ENCODE results near the gene DENND2D. TPM values are rescaled to one million over a fixed set of nuclear protein-coding genes. Genes with fewer than 3 reads are reported as not detected.

The DENND2D gene
- total RNA-seq, 2 donors from 2014 or later: 62.4 to 126 TPM

DNA sequence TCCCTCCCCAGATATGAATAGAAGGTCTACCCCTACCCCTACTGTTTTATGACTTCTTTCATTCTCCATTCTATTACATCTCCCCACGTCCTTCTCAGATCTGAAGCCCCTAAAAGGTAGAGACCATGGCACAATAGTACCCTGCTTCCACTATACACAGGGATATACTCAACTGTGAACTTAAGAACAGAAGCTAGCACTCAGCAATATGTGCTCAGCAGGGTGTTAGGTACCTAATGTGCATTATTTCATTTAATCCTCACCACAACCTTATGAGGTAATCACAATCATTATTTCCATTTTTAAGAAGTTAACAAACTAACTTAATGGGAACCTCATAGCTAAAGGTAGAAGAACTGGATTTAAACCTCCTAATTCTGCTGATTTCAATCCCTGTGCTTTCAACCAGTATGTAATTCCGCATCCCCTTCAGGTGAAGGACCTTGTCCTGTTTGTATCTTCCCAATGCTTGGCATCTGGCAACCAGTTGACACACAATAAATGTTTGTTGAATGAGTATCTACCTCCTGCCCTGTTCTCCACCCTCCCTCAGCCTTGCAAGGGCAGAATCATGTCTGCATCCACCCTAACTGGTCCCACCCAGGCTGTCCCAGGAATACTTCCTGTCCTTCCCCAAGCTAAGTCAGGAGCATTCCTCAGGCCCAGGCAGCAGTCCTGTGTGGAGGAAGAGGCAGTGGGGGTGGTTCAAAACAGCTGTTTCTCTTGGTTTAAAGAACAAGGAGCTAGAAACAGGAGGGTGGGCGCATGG is 6.5 kb downstream of the DENND2D start:
- no peaks in the 10 kb centered on the region for H3K9me3 ChIP-seq (ENCODE audit: control insufficient read depth, low read length, poor library complexity, severe bottlenecking)
- peak overlapping the region; percentile 81 for H3K4me3 Mint-ChIP-seq
- peaks cover 86% of the 10 kb centered on the region for H3K4me1 Mint-ChIP-seq
- H3K27ac Mint-ChIP-seq: peak overlapping the region; percentile 98
- no peak for DNase-seq
- H3K27me3 Mint-ChIP-seq: no peaks in the 10 kb centered on the region
- H3K36me3 Mint-ChIP-seq (ENCODE audit: low read depth): peaks cover 34% of the 10 kb centered on the region
- ATAC-seq: no peak

DNA sequence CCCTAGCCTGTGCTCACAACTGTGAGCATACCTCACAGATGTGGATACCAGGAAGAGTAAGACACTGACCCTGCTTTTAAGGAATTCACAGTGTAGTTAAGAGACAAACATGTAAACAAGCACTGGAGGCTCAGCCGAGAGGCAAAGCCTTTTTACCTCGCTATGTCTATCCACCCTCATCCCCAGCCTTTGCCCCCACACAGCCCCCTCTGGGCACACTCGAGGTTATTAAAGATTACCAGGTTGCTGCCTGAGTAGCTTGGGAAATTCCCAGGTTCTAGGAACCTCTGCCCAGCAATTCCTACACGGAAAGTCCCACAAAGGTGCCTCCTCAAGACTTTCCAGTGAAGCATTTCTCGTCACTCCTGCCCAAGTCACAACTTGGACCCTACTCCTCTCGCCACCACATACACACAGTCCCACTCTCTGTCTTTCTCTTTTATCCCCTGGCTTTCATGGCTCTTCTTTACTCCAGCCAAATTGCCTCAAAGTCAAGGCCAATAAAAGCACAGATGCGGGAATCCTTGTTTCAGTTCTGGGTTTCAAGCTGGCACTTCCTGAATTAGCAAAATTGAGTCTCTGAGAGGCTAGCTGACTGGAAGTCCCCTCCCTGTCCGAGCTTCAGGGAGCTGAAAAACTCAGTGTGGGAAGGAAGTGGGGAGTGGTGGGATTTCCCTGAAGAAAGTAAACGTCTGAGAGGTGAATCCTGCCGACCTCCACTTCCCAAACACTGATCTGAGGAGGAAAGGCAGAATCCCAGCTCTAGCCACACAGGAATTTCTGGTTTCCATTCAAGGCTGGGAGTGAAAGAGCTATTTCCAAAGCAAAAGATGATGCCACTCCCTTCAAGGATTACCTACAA is 7.6 kb downstream of the DENND2D start:
- Mint-ChIP-seq H3K27ac (peak overlapping the region; percentile 98), H3K36me3 (ENCODE audit: low read depth) (peaks cover 34% of the 10 kb centered on the region), H3K27me3 (no peaks in the 10 kb centered on the region), H3K4me1 (peaks cover 92% of the 10 kb centered on the region), H3K4me3 (peak overlapping the region; percentile 81)
- H3K9me3 ChIP-seq (ENCODE audit: control insufficient read depth, low read length, poor library complexity, severe bottlenecking): no peaks in the 10 kb centered on the region
- peak in 1 of 3 donors; percentile 34 for DNase-seq
- peak; percentile 73 for ATAC-seq

GRCh38 chr1:111192074-111192473 is 8.4 kb downstream of the DENND2D start:
- ATAC-seq: no peak
- peaks cover 87% of the 10 kb centered on the region for H3K4me1 Mint-ChIP-seq
- H3K9me3 ChIP-seq (ENCODE audit: control insufficient read depth, low read length, poor library complexity, severe bottlenecking): no peaks in the 10 kb centered on the region
- H3K27ac Mint-ChIP-seq: peak overlapping the region; percentile 98
- H3K36me3 Mint-ChIP-seq (ENCODE audit: low read depth): peaks cover 28% of the 10 kb centered on the region
- no peaks in the 10 kb centered on the region for H3K27me3 Mint-ChIP-seq
- peak overlapping the region; percentile 69 for H3K4me3 Mint-ChIP-seq
- no peak for DNase-seq

GRCh38 chr1:111191496-111191895 is 8.9 kb downstream of the DENND2D start:
- DNase-seq (no peak), ATAC-seq (no peak)
- H3K9me3 ChIP-seq (ENCODE audit: control insufficient read depth, low read length, poor library complexity, severe bottlenecking): no peaks in the 10 kb centered on the region
- Mint-ChIP-seq H3K27ac (peak overlapping the region; percentile 98), H3K4me1 (peaks cover 85% of the 10 kb centered on the region), H3K27me3 (no peaks in the 10 kb centered on the region), H3K36me3 (ENCODE audit: low read depth) (peaks cover 27% of the 10 kb centered on the region), H3K4me3 (peak overlapping the region; percentile 69)

DNA sequence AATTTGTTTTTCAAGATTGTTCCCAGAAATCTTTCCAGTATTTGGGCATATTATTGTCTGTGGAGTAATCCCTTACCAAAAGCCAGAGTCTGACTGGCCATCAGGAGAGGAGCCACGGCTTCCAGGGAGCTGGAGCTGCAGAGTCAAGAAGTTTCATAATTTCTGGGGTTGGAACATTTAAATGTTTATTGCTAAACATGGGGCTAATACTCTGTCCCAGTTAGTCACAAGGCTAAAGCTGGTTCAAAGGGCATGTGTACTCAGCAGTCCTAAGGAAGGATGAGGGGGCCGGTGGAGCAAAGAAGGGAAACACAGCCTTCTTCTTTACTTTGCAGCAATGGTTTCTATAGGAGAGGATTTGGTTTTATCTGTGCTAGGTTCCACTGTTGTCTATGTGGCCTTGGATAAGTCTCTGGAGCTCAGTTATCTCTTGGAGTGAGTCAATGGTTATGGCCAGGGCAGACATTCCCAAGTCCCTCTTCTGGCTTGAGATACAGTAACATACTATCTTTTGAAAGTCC is 9.5 kb downstream of the DENND2D start:
- Mint-ChIP-seq H3K27ac (peak overlapping the region; percentile 91), H3K4me3 (no peak overlapping the region), H3K36me3 (ENCODE audit: low read depth) (peaks cover 22% of the 10 kb centered on the region), H3K4me1 (peaks cover 80% of the 10 kb centered on the region), H3K27me3 (no peaks in the 10 kb centered on the region)
- no peak for DNase-seq
- H3K9me3 ChIP-seq (ENCODE audit: control insufficient read depth, low read length, poor library complexity, severe bottlenecking): no peaks in the 10 kb centered on the region
- ATAC-seq: no peak

- ATAC-seq (no peak), DNase-seq (no peak)
- no peaks in the 10 kb centered on the region for H3K9me3 ChIP-seq (ENCODE audit: control insufficient read depth, low read length, poor library complexity, severe bottlenecking)
- peak overlapping the region; percentile 16 for H3K27ac Mint-ChIP-seq
- H3K4me3 Mint-ChIP-seq: no peak overlapping the region
- H3K27me3 Mint-ChIP-seq: no peaks in the 10 kb centered on the region
- peaks cover 7% of the 10 kb centered on the region for H3K36me3 Mint-ChIP-seq (ENCODE audit: low read depth)
- peaks cover 53% of the 10 kb centered on the region for H3K4me1 Mint-ChIP-seq
Measured at GRCh38 chr1:111184663-111185062, 15.8 kb downstream of the DENND2D start.

GRCh38 chr1:111183308-111184069 is 17.0 kb downstream of the DENND2D start:
- ATAC-seq (no peak), DNase-seq (no peak)
- peaks cover 48% of the 10 kb centered on the region for H3K4me1 Mint-ChIP-seq
- no peak overlapping the region for H3K4me3 Mint-ChIP-seq
- no peaks in the 10 kb centered on the region for H3K9me3 ChIP-seq (ENCODE audit: control insufficient read depth, low read length, poor library complexity, severe bottlenecking)
- no peaks in the 10 kb centered on the region for H3K27me3 Mint-ChIP-seq
- peak overlapping the region; percentile 77 for H3K27ac Mint-ChIP-seq
- peaks cover 4% of the 10 kb centered on the region for H3K36me3 Mint-ChIP-seq (ENCODE audit: low read depth)

- DNase-seq: no peak
- H3K27ac Mint-ChIP-seq: peak overlapping the region; percentile 77
- H3K9me3 ChIP-seq (ENCODE audit: control insufficient read depth, low read length, poor library complexity, severe bottlenecking): no peaks in the 10 kb centered on the region
- H3K4me1 Mint-ChIP-seq: peaks cover 41% of the 10 kb centered on the region
- H3K27me3 Mint-ChIP-seq: no peaks in the 10 kb centered on the region
- no peak overlapping the region for H3K4me3 Mint-ChIP-seq
- ATAC-seq: no peak
- H3K36me3 Mint-ChIP-seq (ENCODE audit: low read depth): peaks cover 4% of the 10 kb centered on the region
Measured at GRCh38 chr1:111182052-111182451, 18.4 kb downstream of the DENND2D start.

DNA sequence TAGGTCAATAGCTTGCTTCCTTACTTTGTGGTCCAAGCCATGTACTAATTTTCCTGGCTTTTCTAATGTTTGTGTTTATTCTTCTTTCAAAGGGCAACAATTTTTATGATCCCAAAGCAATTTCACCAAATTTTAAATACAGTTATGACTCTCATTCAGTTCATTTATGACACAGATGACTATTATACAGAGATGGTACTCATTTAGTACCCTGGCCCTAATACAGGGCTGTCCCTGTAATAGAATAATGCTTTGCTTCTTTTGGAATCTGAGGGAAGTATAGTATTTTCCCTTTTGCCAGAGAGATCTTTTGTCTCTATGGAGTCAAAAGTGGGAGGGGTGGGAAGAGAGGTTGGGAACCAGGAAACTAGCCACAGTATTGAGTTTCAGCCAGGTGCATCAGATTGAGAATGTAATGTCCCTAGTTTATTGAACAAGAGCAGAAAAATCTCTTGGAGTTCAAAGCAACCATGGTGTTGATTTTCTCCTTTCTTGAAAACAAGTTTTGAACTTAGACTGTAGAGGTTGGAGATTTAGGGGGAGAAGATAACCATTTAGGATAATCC is 20.4 kb downstream of the DENND2D start:
- DNase-seq (no peak), ATAC-seq (no peak)
- H3K27ac Mint-ChIP-seq: peak overlapping the region; percentile 59
- H3K27me3 Mint-ChIP-seq: no peaks in the 10 kb centered on the region
- no peaks in the 10 kb centered on the region for H3K9me3 ChIP-seq (ENCODE audit: control insufficient read depth, low read length, poor library complexity, severe bottlenecking)
- H3K36me3 Mint-ChIP-seq (ENCODE audit: low read depth): no peaks in the 10 kb centered on the region
- H3K4me3 Mint-ChIP-seq: no peak overlapping the region
- H3K4me1 Mint-ChIP-seq: peaks cover 34% of the 10 kb centered on the region

GRCh38 chr1:111176678-111177077 is 23.8 kb downstream of the DENND2D start:
- DNase-seq (no peak), ATAC-seq (no peak)
- H3K4me3 Mint-ChIP-seq: no peak overlapping the region
- H3K9me3 ChIP-seq (ENCODE audit: control insufficient read depth, low read length, poor library complexity, severe bottlenecking): no peaks in the 10 kb centered on the region
- no peaks in the 10 kb centered on the region for H3K27me3 Mint-ChIP-seq
- peaks cover 3% of the 10 kb centered on the region for H3K36me3 Mint-ChIP-seq (ENCODE audit: low read depth)
- H3K4me1 Mint-ChIP-seq: peaks cover 29% of the 10 kb centered on the region
- no peak overlapping the region for H3K27ac Mint-ChIP-seq

GRCh38 chr1:111175349-111175748 is 25.1 kb downstream of the DENND2D start:
- no peak overlapping the region for H3K4me3 Mint-ChIP-seq
- H3K4me1 Mint-ChIP-seq: peaks cover 26% of the 10 kb centered on the region
- no peak for ATAC-seq
- H3K27me3 Mint-ChIP-seq: no peaks in the 10 kb centered on the region
- no peaks in the 10 kb centered on the region for H3K9me3 ChIP-seq (ENCODE audit: control insufficient read depth, low read length, poor library complexity, severe bottlenecking)
- no peak for DNase-seq
- H3K27ac Mint-ChIP-seq: peak overlapping the region; percentile 34
- H3K36me3 Mint-ChIP-seq (ENCODE audit: low read depth): peaks cover 3% of the 10 kb centered on the region

- H3K4me1 Mint-ChIP-seq: peaks cover 14% of the 10 kb centered on the region
- no peaks in the 10 kb centered on the region for H3K27me3 Mint-ChIP-seq
- ATAC-seq (no peak), DNase-seq (no peak)
- no peaks in the 10 kb centered on the region for H3K9me3 ChIP-seq (ENCODE audit: control insufficient read depth, low read length, poor library complexity, severe bottlenecking)
- peaks cover 3% of the 10 kb centered on the region for H3K36me3 Mint-ChIP-seq (ENCODE audit: low read depth)
- H3K27ac Mint-ChIP-seq: no peak overlapping the region
- no peak overlapping the region for H3K4me3 Mint-ChIP-seq
Measured at GRCh38 chr1:111174070-111174469, 26.4 kb downstream of the DENND2D start.
